Occipital lobe (tissue), 2 donors: ENCODE results near the gene CD226. TPM values are rescaled to one million over a fixed set of nuclear protein-coding genes. Genes with fewer than 3 reads are reported as not detected.
"Not testable (repeated sequence)": the region's sequence is repeated elsewhere in the genome, so short reads cannot be mapped to it uniquely, and the experiment has no call there.

Experiments
- DNase-seq: peaks from one replicate; lab custom pipeline; 2025; lab: John Stamatoyannopoulos, UW
- total RNA-seq: library from RNA; depleted of rRNA; stranded (reverse); fragments of >200 nt; gene quantifications from one replicate; pipeline ENCODE4 v1.2.3, GENCODE V29; 2014

Gene CD226
- total RNA-seq, 1 donor from 2014 or later, result 0.16 TPM

DNA sequence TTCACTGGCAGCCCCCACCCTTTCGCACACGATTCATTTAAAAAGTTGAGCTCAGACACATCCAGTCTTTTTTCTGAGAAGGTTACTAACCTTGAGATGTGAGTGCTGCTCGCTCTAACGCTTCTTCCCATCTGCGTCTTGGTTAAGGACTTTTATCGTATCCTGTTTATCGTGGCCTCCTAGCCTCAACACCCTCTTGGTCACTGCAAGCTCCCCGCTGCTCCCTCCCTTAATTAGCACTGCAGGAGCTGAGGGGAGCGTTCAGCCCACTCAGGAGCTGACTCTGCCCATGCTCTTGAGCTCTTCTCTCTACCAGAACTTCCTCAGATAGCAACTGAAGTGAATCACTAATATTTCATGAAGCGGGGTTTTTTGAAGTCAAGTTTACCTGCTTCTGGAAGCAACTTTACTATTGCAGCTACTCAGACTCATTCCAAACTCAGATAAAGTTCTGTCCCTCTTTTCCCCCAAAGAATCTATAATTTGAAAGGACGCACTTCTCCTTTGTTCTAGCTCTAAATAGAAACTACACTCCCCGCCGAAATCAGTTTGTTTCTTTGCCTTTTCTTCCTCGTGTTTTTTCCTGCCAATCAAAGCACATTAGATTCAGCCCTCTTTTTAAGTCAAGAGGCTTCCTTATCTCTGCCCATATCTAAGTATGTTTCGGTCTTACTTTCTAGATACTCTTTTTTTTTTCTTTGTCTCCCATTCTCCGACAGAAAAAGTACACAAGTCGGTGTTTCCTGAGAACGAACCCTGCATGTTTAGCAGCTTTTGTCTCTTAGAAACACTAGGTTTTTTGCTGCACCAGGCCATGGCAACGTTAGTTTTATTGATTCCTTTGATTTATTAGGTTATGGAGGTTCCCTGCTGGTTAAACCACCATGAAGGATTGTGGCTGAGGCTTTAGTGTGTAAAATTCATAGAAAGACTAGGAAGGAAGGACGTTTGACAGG lies 9.3 kb upstream of the CD226 start:
- DNase-seq, result no peak

- no peak for DNase-seq
Observed at GRCh38 chr18:69956057-69956456, 8.4 kb upstream of the CD226 start.

GRCh38 chr18:69954719-69955480 lies 7.2 kb upstream of the CD226 start:
- no peak for DNase-seq

- no peak for DNase-seq
Observed at GRCh38 chr18:69953191-69953590, 5.5 kb upstream of the CD226 start.

DNA sequence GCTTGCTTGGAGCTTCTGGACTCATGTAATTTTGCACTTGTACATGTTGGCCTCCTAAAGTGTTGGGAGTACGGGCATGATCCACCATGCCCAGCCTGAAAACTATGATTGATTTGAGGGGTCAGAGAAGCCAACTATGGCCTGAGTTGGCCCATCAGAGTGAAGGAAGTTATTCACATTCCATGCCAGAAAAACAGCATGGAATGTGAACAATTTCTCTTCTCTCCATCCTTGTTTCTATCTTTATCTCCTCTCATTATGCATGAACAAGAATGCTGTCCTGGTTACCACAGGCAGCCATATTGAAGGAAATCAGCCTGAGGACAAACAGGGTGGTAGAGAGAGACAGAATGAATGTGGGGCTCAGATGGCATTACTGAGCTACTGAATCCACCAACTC lies 3.5 kb upstream of the CD226 start:
- no peak for DNase-seq

GRCh38 chr18:69949538-69949936 lies 1.9 kb upstream of the CD226 start:
- DNase-seq, result no peak

DNA sequence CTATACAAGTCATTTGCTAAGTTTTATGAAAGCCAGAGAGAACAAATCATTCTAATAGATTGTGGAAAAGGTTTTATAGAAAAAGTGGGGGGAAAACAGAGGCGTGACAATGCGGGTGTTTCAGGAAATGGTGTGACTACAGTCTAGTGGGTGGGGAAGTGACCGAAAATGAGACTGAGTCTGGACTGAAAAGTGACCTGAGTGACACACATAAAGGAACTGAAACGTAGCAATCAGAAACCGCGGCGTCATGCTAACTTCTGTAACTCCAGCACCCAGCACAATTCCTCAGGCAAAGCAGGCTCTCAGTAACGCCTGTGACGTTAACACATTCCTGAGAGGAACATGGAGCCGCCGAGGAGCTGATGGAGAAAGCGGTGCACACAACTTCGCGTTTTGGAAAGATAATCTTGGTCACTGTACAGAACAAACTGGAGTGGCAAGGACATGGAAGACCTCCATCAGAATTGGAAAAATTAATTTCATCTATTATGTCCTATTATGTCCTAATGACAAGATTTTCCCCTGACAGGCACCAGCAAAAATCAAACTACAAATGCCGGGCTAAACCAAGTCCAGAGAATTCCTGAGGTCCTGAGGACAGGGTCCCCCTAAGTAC lies 1.4 kb upstream of the CD226 start:
- DNase-seq, result no peak

DNA sequence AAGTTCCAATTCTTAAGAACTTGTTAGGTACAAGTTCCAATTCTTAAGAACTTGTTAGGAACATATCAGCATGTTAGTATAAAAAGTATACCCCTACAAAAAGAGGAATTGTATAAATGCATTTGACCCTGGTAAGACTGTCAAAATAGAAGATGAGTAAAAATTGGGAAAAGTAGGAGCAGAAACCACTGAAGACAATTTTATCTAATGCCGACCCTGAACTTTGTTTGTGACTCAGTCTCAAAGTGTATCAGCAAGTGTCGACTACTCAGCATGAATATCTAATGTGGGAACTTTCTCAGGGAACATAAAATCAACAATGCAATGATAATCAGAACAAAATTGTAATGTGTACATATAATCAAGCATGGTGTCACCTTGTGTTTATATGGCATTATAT lies 583 bp upstream of the CD226 start:
- no peak for DNase-seq

DNA sequence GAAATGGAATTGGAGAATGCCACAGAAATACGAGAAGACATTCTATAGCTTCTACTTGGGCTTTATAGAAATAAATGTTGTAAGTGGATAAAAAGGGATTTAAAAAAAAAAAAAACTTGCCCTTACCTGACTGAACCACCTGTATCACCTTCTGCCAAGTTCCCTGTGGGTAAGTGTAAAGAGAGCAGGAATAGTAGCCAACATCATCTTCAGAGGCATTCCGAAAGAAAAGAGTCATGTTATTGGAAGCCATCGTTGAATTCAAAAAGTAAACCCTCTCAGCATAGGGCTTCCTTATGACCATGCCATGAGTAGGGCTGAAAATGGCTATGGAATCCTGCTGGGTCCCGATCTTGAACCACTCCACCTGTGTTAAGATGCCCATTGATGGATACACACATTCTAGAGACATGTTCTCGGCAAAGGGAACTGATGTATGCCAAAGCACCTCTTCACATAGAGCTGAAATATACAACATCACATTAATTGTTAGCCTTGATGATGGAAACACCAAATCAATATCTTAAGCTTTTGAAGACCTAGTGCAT lies 991 bp downstream of the CD226 start:
- no peak for DNase-seq

- no peak for DNase-seq
Observed at GRCh38 chr18:69945220-69946114, 2.2 kb downstream of the CD226 start.

DNA sequence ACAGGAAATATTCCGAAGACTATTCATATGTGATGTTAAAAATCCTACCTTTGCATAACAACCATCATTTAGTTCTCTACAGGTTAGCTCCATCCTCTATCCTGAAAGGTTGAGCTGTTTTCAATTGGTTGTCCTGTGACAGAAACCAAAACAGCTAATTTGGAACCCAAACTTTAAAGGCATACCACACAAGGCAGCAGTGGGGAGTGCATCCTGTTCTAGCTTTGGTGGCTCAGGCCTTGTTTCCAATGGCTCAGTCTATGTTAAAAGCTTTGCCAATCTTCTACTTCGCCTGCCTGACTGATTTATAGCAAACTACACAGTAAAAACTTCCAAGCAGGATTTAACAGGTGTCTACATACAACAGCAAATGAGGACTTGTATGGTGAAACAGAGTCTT lies 3.2 kb downstream of the CD226 start:
- DNase-seq, result no peak

DNA sequence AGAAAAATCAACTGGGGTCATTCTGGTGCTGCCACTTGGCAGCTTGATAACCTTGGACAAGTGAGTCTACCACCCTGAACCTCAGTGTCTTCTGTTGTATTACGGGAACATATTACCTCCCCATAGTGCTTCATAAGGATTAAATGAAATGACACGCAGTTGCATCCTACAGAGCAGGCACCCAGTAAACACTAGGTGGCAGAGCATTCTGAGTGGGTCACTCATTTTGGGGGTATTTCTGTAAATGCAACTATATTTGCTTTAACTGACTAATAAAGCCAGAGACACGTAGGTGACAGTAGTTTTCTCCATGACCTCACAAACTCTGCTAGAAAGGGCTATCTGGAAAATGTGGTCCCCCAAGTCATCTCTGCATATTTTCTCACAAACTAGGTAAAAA lies 4.7 kb downstream of the CD226 start:
- no peak for DNase-seq

DNA sequence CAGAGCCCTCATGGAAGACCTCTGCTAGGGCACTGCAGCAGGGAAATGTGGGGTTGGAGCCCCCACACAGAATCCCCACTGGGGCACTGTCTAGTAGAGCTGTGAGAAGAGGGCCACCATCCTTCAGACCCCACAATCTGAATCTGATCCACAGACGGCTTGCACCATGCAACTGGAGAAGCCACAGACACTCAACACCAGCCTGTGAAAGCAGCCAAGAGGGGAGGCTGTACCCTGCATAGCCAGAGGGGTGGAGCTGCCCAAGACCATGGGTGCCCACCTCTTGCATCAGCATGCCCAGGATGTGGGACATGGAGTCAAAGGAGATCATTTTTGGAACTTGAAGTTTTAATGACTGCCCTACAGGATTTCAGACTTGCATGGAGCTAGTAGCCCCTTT lies 6.5 kb downstream of the CD226 start:
- no peak for DNase-seq

DNA sequence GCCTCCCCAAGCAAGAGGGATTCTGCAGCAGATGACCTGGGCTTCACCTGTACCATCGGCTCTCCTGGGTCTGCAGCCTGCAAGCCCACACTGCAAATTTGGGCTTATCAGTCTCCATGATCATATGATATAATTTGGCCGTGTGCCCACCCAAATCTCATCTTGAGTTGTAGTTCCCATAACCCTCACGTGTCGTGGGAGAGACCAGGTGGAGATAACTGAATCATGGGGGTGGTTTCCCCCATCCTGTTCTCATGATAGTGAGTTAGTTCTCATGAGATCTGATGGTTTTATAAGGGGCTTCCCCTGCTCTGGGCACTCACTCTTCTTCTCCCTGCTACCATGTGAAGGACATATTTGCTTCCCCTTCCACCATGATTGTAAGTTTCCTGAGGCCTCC lies 7.9 kb downstream of the CD226 start:
- DNase-seq, result not testable (repeated sequence)

- DNase-seq, result no peak
Observed at GRCh38 chr18:69936191-69936558, 11.5 kb downstream of the CD226 start.

DNA sequence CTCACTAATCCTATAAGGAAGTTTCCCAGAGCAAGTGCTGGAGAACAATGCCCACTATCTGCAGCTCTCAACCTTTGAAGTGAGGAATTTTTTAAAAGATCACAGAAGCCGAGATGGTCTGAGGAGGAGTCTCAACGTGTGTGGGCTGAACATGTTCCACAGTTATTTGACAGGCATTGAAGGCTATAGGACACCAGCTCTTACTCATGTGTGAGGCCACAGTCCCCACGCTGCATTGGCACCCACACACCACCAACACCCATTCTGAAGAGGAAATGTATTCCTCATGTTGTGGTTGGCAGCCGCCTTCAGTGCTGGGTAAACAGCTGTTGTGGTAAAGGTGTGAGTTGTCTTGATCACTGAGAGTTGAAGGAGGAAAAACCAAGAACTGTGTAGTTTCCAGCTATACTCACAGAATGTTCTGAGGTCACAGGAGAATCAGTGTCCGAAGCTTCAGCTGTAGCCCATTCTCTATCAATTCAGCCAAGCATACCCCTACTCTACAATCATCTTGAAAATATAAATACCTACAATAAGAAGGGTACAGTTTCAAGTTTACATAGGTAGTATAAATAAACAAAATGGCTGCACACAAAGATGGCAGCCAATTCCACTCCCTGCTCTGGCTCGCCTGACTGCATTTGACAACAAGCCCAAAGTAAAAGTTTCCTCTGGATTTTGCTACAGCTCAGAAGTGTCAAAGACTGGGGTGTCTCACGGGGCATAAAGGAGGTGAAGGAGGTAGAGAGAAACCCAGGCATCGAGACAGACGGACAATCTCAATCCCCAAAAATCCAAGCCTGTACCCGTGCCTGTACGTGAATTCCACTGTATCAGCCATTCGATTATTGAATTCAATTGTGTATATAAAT lies 12.1 kb downstream of the CD226 start:
- no peak for DNase-seq

- DNase-seq, result no peak
Observed at GRCh38 chr18:69934601-69935265, 12.9 kb downstream of the CD226 start.

DNA sequence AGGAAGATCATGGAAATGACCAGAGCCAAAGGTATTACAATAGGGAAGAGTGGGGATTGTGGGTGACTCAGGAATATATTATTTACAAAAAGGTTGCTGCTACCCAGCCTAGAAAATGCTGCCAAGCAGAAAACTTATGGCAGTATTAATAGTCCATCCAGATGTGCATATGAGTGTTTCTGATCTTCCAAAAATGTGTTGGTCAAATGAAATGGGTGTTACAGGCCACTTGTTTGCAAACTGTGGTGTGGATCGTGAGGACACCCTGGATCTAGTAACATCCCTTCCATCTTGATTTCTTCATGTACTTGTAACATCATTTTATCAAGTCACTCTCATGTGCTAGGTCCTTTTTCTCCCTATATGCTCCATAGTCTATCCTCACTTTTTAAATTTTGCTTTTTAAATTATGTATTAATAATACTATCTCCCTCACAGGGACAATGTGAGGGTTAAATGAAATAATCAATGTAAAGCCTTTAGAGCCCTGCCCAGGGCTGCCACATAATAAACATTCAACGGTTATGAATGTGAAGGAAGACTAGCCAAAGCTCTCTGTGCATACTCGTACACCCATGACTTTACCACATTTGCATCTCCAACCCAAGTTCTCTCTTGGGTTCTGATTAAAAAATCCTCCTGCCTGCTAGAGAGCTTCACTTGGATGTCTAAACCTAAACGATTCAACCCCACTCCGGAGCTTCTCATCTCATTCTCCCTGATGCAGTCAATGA lies 18.5 kb downstream of the CD226 start:
- no peak for DNase-seq

DNA sequence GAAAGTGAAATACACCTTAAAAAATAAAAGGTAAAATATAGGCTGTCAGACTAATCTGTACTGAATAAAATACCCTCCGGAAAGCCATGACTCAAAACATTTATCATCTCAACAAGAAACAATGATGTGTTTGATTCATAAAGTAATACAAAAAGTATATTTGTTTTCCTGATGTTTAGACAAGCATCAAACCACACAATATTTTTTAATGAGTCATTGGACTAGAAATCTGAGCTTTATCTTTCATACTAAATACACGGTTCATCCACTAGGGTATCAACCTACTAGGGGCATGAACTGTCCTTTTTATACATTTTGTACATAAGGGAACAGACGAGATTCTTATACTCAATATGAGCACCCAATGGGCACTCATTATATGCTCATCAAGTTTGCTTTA lies 31.3 kb downstream of the CD226 start:
- DNase-seq, result no peak
